ENCODE measurements around the gene SERPINB11.

GRCh38 chr18:63707816-63708215 is 5.1 kb downstream of the SERPINB11 start:
- no peak for TF ChIP-seq CTCF (IDR thresholded peaks at IDR 0.05)
- TF ChIP-seq POLR2A (IDR thresholded peaks at IDR 0.05): no peak

Measured in adrenal gland (tissue), 5 donors.